ENCODE results near the gene PCDHGA1. TPM values are rescaled to one million over a fixed set of nuclear protein-coding genes. Genes with fewer than 3 reads are reported as not detected.

The PCDHGA1 gene
- total RNA-seq, 1 donor from 2014 or later, result 0.17 TPM

- intact Hi-C loops (cut with micrococcal nuclease), result no loop called here
Measured at GRCh38 chr5:141522301-141522700, 192.0 kb downstream of the PCDHGA1 start.

- intact Hi-C loops (cut with micrococcal nuclease), result loop anchor here (1.0 to 2.0 kb wide), 7 partner anchors 12 to 279 kb away; partner anchors contain the start of genes PCDHB15, PCDHGA10, PCDHGB2 and PCDHGB7
Measured at GRCh38 chr5:141523991-141524390, 193.7 kb downstream of the PCDHGA1 start.

GRCh38 chr5:141524604-141525597 is 194.6 kb downstream of the PCDHGA1 start:
- intact Hi-C loops (cut with micrococcal nuclease), result loop anchor here (1.0 to 2.0 kb wide), 9 partner anchors 13 to 280 kb away; partner anchors contain the start of genes PCDHB15, PCDHGA10, PCDHGB2 and PCDHGB7

- intact Hi-C loops (cut with micrococcal nuclease), result loop anchor here (1.0 to 2.0 kb wide), 3 partner anchors 33 to 113 kb away; partner anchors contain the start of gene PCDHGA10
Measured at GRCh38 chr5:141525653-141526052, 195.3 kb downstream of the PCDHGA1 start.

- intact Hi-C loops (cut with micrococcal nuclease), result no loop called here
Measured at GRCh38 chr5:141527426-141527825, 197.1 kb downstream of the PCDHGA1 start.

- intact Hi-C loops (cut with micrococcal nuclease), result no loop called here
Measured at GRCh38 chr5:141528291-141528984, 198.1 kb downstream of the PCDHGA1 start.

GRCh38 chr5:141529002-141529401 is 198.7 kb downstream of the PCDHGA1 start:
- intact Hi-C loops (cut with micrococcal nuclease), result no loop called here

- intact Hi-C loops (cut with micrococcal nuclease), result no loop called here
Measured at GRCh38 chr5:141529873-141530272, 199.6 kb downstream of the PCDHGA1 start.

- intact Hi-C loops (cut with micrococcal nuclease), result no loop called here
Measured at GRCh38 chr5:141532726-141533125, 202.4 kb downstream of the PCDHGA1 start.

- intact Hi-C loops (cut with micrococcal nuclease), result no loop called here
Measured at GRCh38 chr5:141533897-141534296, 203.6 kb downstream of the PCDHGA1 start.

GRCh38 chr5:141534492-141535213 is 204.3 kb downstream of the PCDHGA1 start:
- intact Hi-C loops (cut with micrococcal nuclease), result no loop called here

- intact Hi-C loops (cut with micrococcal nuclease), result loop anchor here (2.0 kb wide), 1 partner anchor 16 kb away; no protein-coding TSS in a partner anchor
Measured at GRCh38 chr5:141543053-141543452, 212.7 kb downstream of the PCDHGA1 start.

GRCh38 chr5:141547488-141547887 is 217.2 kb downstream of the PCDHGA1 start:
- intact Hi-C loops (cut with micrococcal nuclease), result no loop called here

GRCh38 chr5:141547921-141548320 is 217.6 kb downstream of the PCDHGA1 start:
- intact Hi-C loops (cut with micrococcal nuclease), result no loop called here

GRCh38 chr5:141557681-141558136 is 227.4 kb downstream of the PCDHGA1 start:
- intact Hi-C loops (cut with micrococcal nuclease), result loop anchor here (1.0 to 5.0 kb wide), 8 partner anchors 15 to 370 kb away; partner anchors contain the start of genes PCDHB9, PCDHGA3, PCDHGB2 and PCDHGB7

GRCh38 chr5:141558150-141558549 is 227.8 kb downstream of the PCDHGA1 start:
- intact Hi-C loops (cut with micrococcal nuclease), result loop anchor here (1.0 to 5.0 kb wide), 8 partner anchors 15 to 371 kb away; partner anchors contain the start of genes PCDHB9, PCDHGA3, PCDHGB2 and PCDHGB7

- intact Hi-C loops (cut with micrococcal nuclease), result loop anchor here (2.0 to 5.0 kb wide), 3 partner anchors 17 to 372 kb away; partner anchors contain the start of genes PCDHB9 and PCDHGA3
Measured at GRCh38 chr5:141559461-141559860, 229.1 kb downstream of the PCDHGA1 start.

GRCh38 chr5:141560151-141560550 is 229.8 kb downstream of the PCDHGA1 start:
- intact Hi-C loops (cut with micrococcal nuclease), result loop anchor here (5.0 to 10.0 kb wide), 2 partner anchors 915 to 998 kb away; partner anchors contain the start of genes APBB3, IK, NDUFA2 and SLC35A4

GRCh38 chr5:141560725-141561483 is 230.6 kb downstream of the PCDHGA1 start:
- intact Hi-C loops (cut with micrococcal nuclease), result loop anchor here (5.0 to 10.0 kb wide), 2 partner anchors 916 to 999 kb away; partner anchors contain the start of genes APBB3, IK, NDUFA2 and SLC35A4
